ENCODE measurements around the gene TMCC1. TPM values are rescaled to one million over a fixed set of nuclear protein-coding genes. Genes with fewer than 3 reads are reported as not detected.

TMCC1 gene
- total RNA-seq, 3 donors from 2014 or later, result 12.7 to 14.2 (median 14.1) TPM

GRCh38 chr3:129795186-129796010, 98.1 kb downstream of the TMCC1 start:
- Mint-ChIP-seq H3K36me3 (ENCODE audit: insufficient read depth) (no peaks in the 10 kb centered on the region), H3K4me1 (ENCODE audit: low read depth) (peaks cover 15% of the 10 kb centered on the region), H3K27me3 (ENCODE audit: low read depth) (no peaks in the 10 kb centered on the region), H3K9me3 (no peaks in the 10 kb centered on the region), H3K4me3 (no peak overlapping the region)
- DNase-seq, result no peak
- ATAC-seq, result no peak

GRCh38 chr3:129794311-129795185, 99.0 kb downstream of the TMCC1 start:
- Mint-ChIP-seq H3K27me3 (ENCODE audit: low read depth) (no peaks in the 10 kb centered on the region), H3K36me3 (ENCODE audit: insufficient read depth) (peaks cover 2% of the 10 kb centered on the region), H3K4me3 (no peak overlapping the region), H3K4me1 (ENCODE audit: low read depth) (peaks cover 15% of the 10 kb centered on the region), H3K9me3 (no peaks in the 10 kb centered on the region)
- DNase-seq (no peak), ATAC-seq (peak; percentile 28 to 37)

- Mint-ChIP-seq H3K4me3 (no peak overlapping the region), H3K27me3 (ENCODE audit: low read depth) (no peaks in the 10 kb centered on the region), H3K4me1 (ENCODE audit: low read depth) (peaks cover 15% of the 10 kb centered on the region), H3K36me3 (ENCODE audit: insufficient read depth) (peaks cover 2% of the 10 kb centered on the region), H3K9me3 (no peaks in the 10 kb centered on the region)
- DNase-seq (no peak), ATAC-seq (no peak)
These were observed 99.6 kb downstream of the TMCC1 start for GRCh38 chr3:129793942-129794310.

- Mint-ChIP-seq H3K27me3 (ENCODE audit: low read depth) (no peaks in the 10 kb centered on the region), H3K4me1 (ENCODE audit: low read depth) (peaks cover 15% of the 10 kb centered on the region)
- ATAC-seq, result no peak
These were observed 100.2 kb downstream of the TMCC1 start for GRCh38 chr3:129793319-129793718.

GRCh38 chr3:129783470-129783869, 110.0 kb downstream of the TMCC1 start:
- H3K4me1 Mint-ChIP-seq (ENCODE audit: low read depth), result no peaks in the 10 kb centered on the region
- no peak for ATAC-seq
- peaks cover 10% of the 10 kb centered on the region for H3K36me3 Mint-ChIP-seq (ENCODE audit: insufficient read depth)
- no peaks in the 10 kb centered on the region for H3K27me3 Mint-ChIP-seq (ENCODE audit: low read depth)
- no peaks in the 10 kb centered on the region for H3K9me3 Mint-ChIP-seq
- DNase-seq, result no peak
- no peak overlapping the region for H3K4me3 Mint-ChIP-seq

More at GRCh38 chr3:129793319-129793718, 100.2 kb downstream of the TMCC1 start:
- DNase-seq, result no peak
- Mint-ChIP-seq H3K4me3 (no peak overlapping the region), H3K36me3 (ENCODE audit: insufficient read depth) (peaks cover 2% of the 10 kb centered on the region), H3K9me3 (no peaks in the 10 kb centered on the region)

GRCh38 chr3:129778871-129779270, 114.6 kb downstream of the TMCC1 start:
- no peak overlapping the region for H3K4me3 Mint-ChIP-seq
- H3K36me3 Mint-ChIP-seq (ENCODE audit: insufficient read depth), result peaks cover 12% of the 10 kb centered on the region
- DNase-seq (no peak), ATAC-seq (no peak)
- no peaks in the 10 kb centered on the region for H3K27me3 Mint-ChIP-seq (ENCODE audit: low read depth)
- H3K4me1 Mint-ChIP-seq (ENCODE audit: low read depth), result peaks cover 3% of the 10 kb centered on the region
- peaks cover 4% of the 10 kb centered on the region for H3K9me3 Mint-ChIP-seq

- H3K4me3 Mint-ChIP-seq, result no peak overlapping the region
- peaks cover 3% of the 10 kb centered on the region for H3K4me1 Mint-ChIP-seq (ENCODE audit: low read depth)
- H3K27me3 Mint-ChIP-seq (ENCODE audit: low read depth), result no peaks in the 10 kb centered on the region
- no peak for ATAC-seq
- no peak for DNase-seq
- H3K36me3 Mint-ChIP-seq (ENCODE audit: insufficient read depth), result peaks cover 10% of the 10 kb centered on the region
- peaks cover 4% of the 10 kb centered on the region for H3K9me3 Mint-ChIP-seq
These were observed 115.7 kb downstream of the TMCC1 start for GRCh38 chr3:129777806-129778205.

GRCh38 chr3:129775870-129776269, 117.6 kb downstream of the TMCC1 start:
- H3K27me3 Mint-ChIP-seq (ENCODE audit: low read depth), result no peaks in the 10 kb centered on the region
- no peak for DNase-seq
- peaks cover 4% of the 10 kb centered on the region for H3K9me3 Mint-ChIP-seq
- no peak for ATAC-seq
- H3K4me1 Mint-ChIP-seq (ENCODE audit: low read depth), result peaks cover 3% of the 10 kb centered on the region
- H3K4me3 Mint-ChIP-seq, result no peak overlapping the region
- H3K36me3 Mint-ChIP-seq (ENCODE audit: insufficient read depth), result peaks cover 12% of the 10 kb centered on the region

- peaks cover 3% of the 10 kb centered on the region for H3K4me1 Mint-ChIP-seq (ENCODE audit: low read depth)
- DNase-seq, result no peak
- peaks cover 4% of the 10 kb centered on the region for H3K9me3 Mint-ChIP-seq
- no peak for ATAC-seq
- no peak overlapping the region for H3K4me3 Mint-ChIP-seq
- H3K36me3 Mint-ChIP-seq (ENCODE audit: insufficient read depth), result peaks cover 12% of the 10 kb centered on the region
- no peaks in the 10 kb centered on the region for H3K27me3 Mint-ChIP-seq (ENCODE audit: low read depth)
These were observed 119.5 kb downstream of the TMCC1 start for GRCh38 chr3:129773691-129774663.

- no peak for DNase-seq
- no peak overlapping the region for H3K4me3 Mint-ChIP-seq
- H3K27me3 Mint-ChIP-seq (ENCODE audit: low read depth), result no peaks in the 10 kb centered on the region
- peaks cover 4% of the 10 kb centered on the region for H3K9me3 Mint-ChIP-seq
- H3K4me1 Mint-ChIP-seq (ENCODE audit: low read depth), result peaks cover 3% of the 10 kb centered on the region
- ATAC-seq, result no peak
- peaks cover 9% of the 10 kb centered on the region for H3K36me3 Mint-ChIP-seq (ENCODE audit: insufficient read depth)
These were observed 122.9 kb downstream of the TMCC1 start for GRCh38 chr3:129770604-129771003.

- Mint-ChIP-seq H3K9me3 (peaks cover 4% of the 10 kb centered on the region), H3K4me1 (ENCODE audit: low read depth) (peaks cover 3% of the 10 kb centered on the region), H3K27me3 (ENCODE audit: low read depth) (no peaks in the 10 kb centered on the region), H3K36me3 (ENCODE audit: insufficient read depth) (peaks cover 7% of the 10 kb centered on the region), H3K4me3 (no peak overlapping the region)
- DNase-seq, result no peak
- ATAC-seq, result no peak
These were observed 123.9 kb downstream of the TMCC1 start for GRCh38 chr3:129769616-129770015.

GRCh38 chr3:129768728-129769127, 124.8 kb downstream of the TMCC1 start:
- no peaks in the 10 kb centered on the region for H3K9me3 Mint-ChIP-seq
- no peaks in the 10 kb centered on the region for H3K27me3 Mint-ChIP-seq (ENCODE audit: low read depth)
- peaks cover 4% of the 10 kb centered on the region for H3K36me3 Mint-ChIP-seq (ENCODE audit: insufficient read depth)
- ATAC-seq, result no peak
- no peaks in the 10 kb centered on the region for H3K4me1 Mint-ChIP-seq (ENCODE audit: low read depth)
- DNase-seq, result no peak
- H3K4me3 Mint-ChIP-seq, result no peak overlapping the region

- H3K27me3 Mint-ChIP-seq (ENCODE audit: low read depth), result no peaks in the 10 kb centered on the region
- no peak overlapping the region for H3K4me3 Mint-ChIP-seq
- H3K36me3 Mint-ChIP-seq (ENCODE audit: insufficient read depth), result peaks cover 6% of the 10 kb centered on the region
- no peak for DNase-seq
- ATAC-seq, result no peak
- H3K9me3 Mint-ChIP-seq, result no peaks in the 10 kb centered on the region
- H3K4me1 Mint-ChIP-seq (ENCODE audit: low read depth), result no peaks in the 10 kb centered on the region
These were observed 127.4 kb downstream of the TMCC1 start for GRCh38 chr3:129766135-129766534.

GRCh38 chr3:129764090-129764489, 129.4 kb downstream of the TMCC1 start:
- H3K9me3 Mint-ChIP-seq, result no peaks in the 10 kb centered on the region
- no peak overlapping the region for H3K4me3 Mint-ChIP-seq
- ATAC-seq, result no peak

More at GRCh38 chr3:129764090-129764489, 129.4 kb downstream of the TMCC1 start:
- DNase-seq, result no peak
- no peaks in the 10 kb centered on the region for H3K4me1 Mint-ChIP-seq (ENCODE audit: low read depth)
- H3K27me3 Mint-ChIP-seq (ENCODE audit: low read depth), result no peaks in the 10 kb centered on the region
- peaks cover 3% of the 10 kb centered on the region for H3K36me3 Mint-ChIP-seq (ENCODE audit: insufficient read depth)
